Subcutaneous adipose tissue (tissue), 4 donors: Measurements from ENCODE around the gene MITF. TPM values are rescaled to one million over a fixed set of nuclear protein-coding genes. Genes with fewer than 3 reads are reported as not detected.

Experiments used
- CTCF ChIP-seq: fragments of 450-650 bp; IDR thresholded peaks from one replicate; pipeline ENCODE4 v1.5.1; 2016; ENCODE audit warnings: low read depth, mild to moderate bottlenecking, control low read depth, antibody characterized with exemption, moderate library complexity
- total RNA-seq, 4 donors: library from RNA; depleted of rRNA; stranded (reverse); fragments of >200 nt; gene quantifications; one replicate each; pipeline ENCODE4 v1.1.0, GENCODE V29; 2016

The MITF gene
- total RNA-seq, 4 donors from 2014 or later, result 19.6 to 60.3 (median 32.5) TPM

GRCh38 chr3:69967156-69967555 is 227.9 kb downstream of the MITF start:
- TF ChIP-seq CTCF, result no peak

GRCh38 chr3:69970827-69971226 is 231.6 kb downstream of the MITF start:
- no peak for TF ChIP-seq CTCF

- TF ChIP-seq CTCF, result no peak
Observed at GRCh38 chr3:69972672-69973071, 233.4 kb downstream of the MITF start.

- no peak for TF ChIP-seq CTCF
Observed at GRCh38 chr3:69976021-69976420, 236.8 kb downstream of the MITF start.

GRCh38 chr3:69983546-69984265 is 244.4 kb downstream of the MITF start:
- TF ChIP-seq CTCF, result no peak

GRCh38 chr3:69985266-69985665 is 246.0 kb downstream of the MITF start:
- no peak for TF ChIP-seq CTCF

GRCh38 chr3:69986419-69986818 is 247.2 kb downstream of the MITF start:
- no peak for TF ChIP-seq CTCF
